GM06990 (cell line): Measurements from ENCODE around the gene CLCN2.

Source experiments
- DNase-seq: peaks from one replicate; pipeline ENCODE4 v3.0.0-alpha.2; 2011; ENCODE audit not compliant: insufficient read length; ENCODE audit errors: extremely low read depth
- H3K27me3 ChIP-seq: replicated peaks from 2 replicates; pipeline ENCODE4 v1.6.0; 2011; ENCODE audit warnings: low read length; ENCODE audit not compliant: control insufficient read depth, insufficient read depth
- H3K36me3 ChIP-seq: 2 replicates; pipeline ENCODE4 v1.5.1; 2011; ENCODE audit warnings: low read length; ENCODE audit not compliant: control insufficient read depth, insufficient read depth
- H3K4me3 ChIP-seq: replicated peaks from 2 replicates; pipeline ENCODE4 v1.5.1; 2011; ENCODE audit warnings: low read depth, mild to moderate bottlenecking, control low read depth, low read length
- CTCF ChIP-seq: IDR thresholded peaks from 2 replicates; pipeline ENCODE4 v1.5.1; 2011; ENCODE audit warnings: low read length, control low read depth, mild to moderate bottlenecking, inconsistent platforms; ENCODE audit not compliant: insufficient read depth, poor library complexity, severe bottlenecking

Gene CLCN2

GRCh38 chr3:184395320-184395660 is 33.9 kb upstream of the CLCN2 start:
- H3K4me3 ChIP-seq, result no peak overlapping the region
- DNase-seq, result no peak
- TF ChIP-seq CTCF, result no peak
- H3K27me3 ChIP-seq, result peaks cover 1% of the 10 kb centered on the region
- no peaks in the 10 kb centered on the region for H3K36me3 ChIP-seq

GRCh38 chr3:184391266-184391665 is 29.9 kb upstream of the CLCN2 start:
- TF ChIP-seq CTCF, result no peak

GRCh38 chr3:184389935-184390528 is 28.6 kb upstream of the CLCN2 start:
- no peak for DNase-seq
- H3K4me3 ChIP-seq, result no peak overlapping the region
- TF ChIP-seq CTCF, result no peak
- H3K27me3 ChIP-seq, result no peaks in the 10 kb centered on the region; the same call in 1 of the 2 replicates
- H3K36me3 ChIP-seq, result no peaks in the 10 kb centered on the region

More at GRCh38 chr3:184391266-184391665, 29.9 kb upstream of the CLCN2 start:
- no peak for DNase-seq
- H3K36me3 ChIP-seq, result no peaks in the 10 kb centered on the region
- H3K27me3 ChIP-seq, result peaks cover 1% of the 10 kb centered on the region
- no peak overlapping the region for H3K4me3 ChIP-seq

- DNase-seq, result no peak
- Histone ChIP-seq H3K4me3 (no peak overlapping the region), H3K36me3 (no peaks in the 10 kb centered on the region), H3K27me3 (no peaks in the 10 kb centered on the region; the same call in 1 of the 2 replicates)
- TF ChIP-seq CTCF, result no peak
Measured at GRCh38 chr3:184389384-184389783, 28.0 kb upstream of the CLCN2 start.

- Histone ChIP-seq H3K36me3 (no peaks in the 10 kb centered on the region), H3K27me3 (no peaks in the 10 kb centered on the region; the same call in 1 of the 2 replicates), H3K4me3 (no peak overlapping the region)
- no peak for TF ChIP-seq CTCF
- no peak for DNase-seq
Measured at GRCh38 chr3:184388936-184389230, 27.5 kb upstream of the CLCN2 start.
